CD4-positive, CD25-positive, alpha-beta regulatory T cell (primary cell): ENCODE data around the gene WDFY4. TPM values are rescaled to one million over a fixed set of nuclear protein-coding genes. Genes with fewer than 3 reads are reported as not detected.

Experiments used
- ATAC-seq, 2 donors: fragments of 150-1000 bp; cut with Tn5 transposase; one replicate each; pipeline ENCODE4 v1.10.0; 2021; ENCODE audit warnings: low read depth in 2 of 2, moderate number of reproducible peaks in 2 of 2, moderate library complexity in 1 of 2
- DNase-seq, 3 donors: peaks; one replicate each; pipeline versions ENCODE4 v3.0.0 to v3.0.0-alpha.2; 2012 to 2022; ENCODE audit warnings: mixed read lengths in 1 of 3
- H3K27ac ChIP-seq: one replicate; pipeline ENCODE4 v1.7.0; 2013; ENCODE audit warnings: mild to moderate bottlenecking, low read length; ENCODE audit not compliant: insufficient read depth, poor library complexity, severe bottlenecking
- H3K27me3 ChIP-seq: one replicate; pipeline ENCODE4 v1.7.0; 2013; ENCODE audit warnings: low read length; ENCODE audit not compliant: control insufficient read depth, insufficient read depth
- H3K36me3 ChIP-seq: one replicate; pipeline ENCODE4 v1.7.0; 2013; ENCODE audit warnings: mild to moderate bottlenecking, low read length, moderate library complexity; ENCODE audit not compliant: control insufficient read depth, insufficient read depth
- H3K4me1 ChIP-seq: 2 replicates; pipeline ENCODE4 v1.7.0; 2013; ENCODE audit warnings: mild to moderate bottlenecking, low read length; ENCODE audit not compliant: insufficient read depth, control insufficient read depth, poor library complexity, severe bottlenecking
- H3K4me3 ChIP-seq: one replicate; pipeline ENCODE4 v1.7.0; 2013; ENCODE audit warnings: low read depth, mild to moderate bottlenecking, low read length, moderate library complexity
- H3K9me3 ChIP-seq, 2 experiments: 1 replicate in 1 of 2; 2 replicates in 1 of 2; pipeline ENCODE4 v1.7.0; 2013; ENCODE audit warnings: low read length in 2 of 2, mild to moderate bottlenecking in 1 of 2, moderate library complexity in 1 of 2; ENCODE audit not compliant: control insufficient read depth in 2 of 2
- H3K27ac Mint-ChIP-seq, 3 donors: one replicate each; pipeline ENCODE4 v1.8.0; 2020 to 2022; ENCODE audit warnings: mild to moderate bottlenecking in 3 of 3, mixed read lengths in 3 of 3, moderate library complexity in 2 of 3
- H3K27me3 Mint-ChIP-seq: one replicate; pipeline ENCODE4 v1.8.0; 2022; ENCODE audit warnings: mild to moderate bottlenecking, mixed read lengths
- H3K36me3 Mint-ChIP-seq: one replicate; pipeline ENCODE4 v1.8.0; 2020; ENCODE audit warnings: mixed read lengths
- H3K4me1 Mint-ChIP-seq, 4 donors: one replicate each; pipeline ENCODE4 v1.8.0; 2020 to 2022; ENCODE audit warnings: mixed read lengths in 4 of 4, mild to moderate bottlenecking in 1 of 4
- H3K4me3 Mint-ChIP-seq, 4 donors: one replicate each; pipeline ENCODE4 v1.8.0; 2020 to 2022; ENCODE audit warnings: mild to moderate bottlenecking in 4 of 4, mixed read lengths in 4 of 4, moderate library complexity in 3 of 4
- H3K9me3 Mint-ChIP-seq, 7 donors: one replicate each; pipeline ENCODE4 v1.8.0; 2020 to 2022; ENCODE audit warnings: mixed read lengths in 7 of 7, mild to moderate bottlenecking in 3 of 7, moderate library complexity in 2 of 7
- polyA plus RNA-seq, 4 donors: library from polyadenylated mRNA; unstranded; fragments of 300-500 nt; fragmentation: Illumina TruSeq; gene quantifications; one replicate each; pipeline ENCODE4 v1.2.3, GENCODE V29; 2021
- total RNA-seq: library from RNA; stranded (reverse); gene quantifications from one replicate; pipeline ENCODE4 v1.2.3, GENCODE V29; 2022

WDFY4 gene
- total and polyA plus RNA-seq, 5 donors from 2014 or later = 0.15 to 0.57 (median 0.34) TPM

- H3K36me3 Mint-ChIP-seq = no peaks in the 10 kb centered on the region
- DNase-seq (no peak), ATAC-seq (no peak)
- no peak overlapping the region for H3K27ac Mint-ChIP-seq
- peaks cover 4% of the 10 kb centered on the region for H3K27me3 Mint-ChIP-seq
- no peaks in the 10 kb centered on the region for H3K9me3 ChIP-seq
- H3K4me3 Mint-ChIP-seq = no peak overlapping the region
- no peaks in the 10 kb centered on the region for H3K4me1 Mint-ChIP-seq
- no peak overlapping the region for H3K4me3 ChIP-seq
- peaks cover 0 to 2% (median 0%) of the 10 kb centered on the region in 7 donors for H3K9me3 Mint-ChIP-seq
- no peaks in the 10 kb centered on the region for H3K27me3 ChIP-seq
- no peaks in the 10 kb centered on the region for H3K4me1 ChIP-seq
- H3K27ac ChIP-seq = no peak overlapping the region
- no peaks in the 10 kb centered on the region for H3K36me3 ChIP-seq
Measured at GRCh38 chr10:49008091-49008490, 323.4 kb downstream of the WDFY4 start.

- Histone ChIP-seq H3K36me3 (no peaks in the 10 kb centered on the region), H3K4me1 (no peaks in the 10 kb centered on the region), H3K27ac (no peak overlapping the region), H3K9me3 (no peaks in the 10 kb centered on the region), H3K4me3 (no peak overlapping the region), H3K27me3 (no peaks in the 10 kb centered on the region)
- peaks cover 4% of the 10 kb centered on the region for H3K27me3 Mint-ChIP-seq
- no peaks in the 10 kb centered on the region for H3K4me1 Mint-ChIP-seq
- no peak overlapping the region for H3K4me3 Mint-ChIP-seq
- H3K27ac Mint-ChIP-seq = no peak overlapping the region
- ATAC-seq = no peak
- H3K36me3 Mint-ChIP-seq = no peaks in the 10 kb centered on the region
- no peak for DNase-seq
- peaks cover 0 to 2% (median 0%) of the 10 kb centered on the region in 7 donors for H3K9me3 Mint-ChIP-seq
Measured at GRCh38 chr10:49008505-49009198, 324.0 kb downstream of the WDFY4 start.

GRCh38 chr10:49009199-49009979 lies 324.7 kb downstream of the WDFY4 start:
- no peak for ATAC-seq
- Histone ChIP-seq H3K27ac (no peak overlapping the region), H3K36me3 (no peaks in the 10 kb centered on the region), H3K4me3 (no peak overlapping the region), H3K4me1 (no peaks in the 10 kb centered on the region), H3K9me3 (no peaks in the 10 kb centered on the region), H3K27me3 (no peaks in the 10 kb centered on the region)
- Mint-ChIP-seq H3K36me3 (no peaks in the 10 kb centered on the region), H3K27me3 (peaks cover 4% of the 10 kb centered on the region), H3K4me3 (no peak overlapping the region), H3K9me3 (peaks cover 0 to 2% (median 0%) of the 10 kb centered on the region in 7 donors), H3K27ac (no peak overlapping the region), H3K4me1 (no peaks in the 10 kb centered on the region)
- no peak for DNase-seq

- no peak for DNase-seq
- peaks cover 0 to 2% (median 0%) of the 10 kb centered on the region in 7 donors for H3K9me3 Mint-ChIP-seq
- H3K27me3 Mint-ChIP-seq = peaks cover 4% of the 10 kb centered on the region
Measured at GRCh38 chr10:49010295-49010694, 325.6 kb downstream of the WDFY4 start.

GRCh38 chr10:49010865-49011264 lies 326.2 kb downstream of the WDFY4 start:
- H3K4me1 Mint-ChIP-seq = no peaks in the 10 kb centered on the region

More at GRCh38 chr10:49010295-49010694, 325.6 kb downstream of the WDFY4 start:
- ATAC-seq = no peak
- H3K4me3 Mint-ChIP-seq = no peak overlapping the region
- Histone ChIP-seq H3K36me3 (no peaks in the 10 kb centered on the region), H3K4me1 (no peaks in the 10 kb centered on the region), H3K27me3 (no peaks in the 10 kb centered on the region), H3K27ac (no peak overlapping the region), H3K4me3 (no peak overlapping the region), H3K9me3 (no peaks in the 10 kb centered on the region)
- H3K4me1 Mint-ChIP-seq = no peaks in the 10 kb centered on the region
- H3K36me3 Mint-ChIP-seq = no peaks in the 10 kb centered on the region
- H3K27ac Mint-ChIP-seq = no peak overlapping the region

GRCh38 chr10:49011756-49012155 lies 327.1 kb downstream of the WDFY4 start:
- Histone ChIP-seq H3K27ac (no peak overlapping the region), H3K9me3 (no peaks in the 10 kb centered on the region), H3K36me3 (no peaks in the 10 kb centered on the region), H3K4me3 (no peak overlapping the region), H3K4me1 (no peaks in the 10 kb centered on the region), H3K27me3 (no peaks in the 10 kb centered on the region)
- DNase-seq (no peak), ATAC-seq (no peak)
- Mint-ChIP-seq H3K27ac (no peak overlapping the region), H3K27me3 (peaks cover 4% of the 10 kb centered on the region), H3K4me1 (no peaks in the 10 kb centered on the region), H3K4me3 (no peak overlapping the region), H3K9me3 (peaks cover 0 to 2% (median 0%) of the 10 kb centered on the region in 7 donors), H3K36me3 (no peaks in the 10 kb centered on the region)

More at GRCh38 chr10:49010865-49011264, 326.2 kb downstream of the WDFY4 start:
- Histone ChIP-seq H3K27ac (no peak overlapping the region), H3K27me3 (no peaks in the 10 kb centered on the region), H3K4me1 (no peaks in the 10 kb centered on the region), H3K36me3 (no peaks in the 10 kb centered on the region), H3K9me3 (no peaks in the 10 kb centered on the region), H3K4me3 (no peak overlapping the region)
- DNase-seq = no peak
- Mint-ChIP-seq H3K27me3 (peaks cover 4% of the 10 kb centered on the region), H3K36me3 (no peaks in the 10 kb centered on the region), H3K9me3 (peaks cover 0 to 2% (median 0%) of the 10 kb centered on the region in 7 donors), H3K4me3 (no peak overlapping the region), H3K27ac (no peak overlapping the region)
- ATAC-seq = no peak

- ATAC-seq (no peak), DNase-seq (no peak)
- Histone ChIP-seq H3K27me3 (no peaks in the 10 kb centered on the region), H3K27ac (no peak overlapping the region), H3K4me1 (no peaks in the 10 kb centered on the region), H3K9me3 (no peaks in the 10 kb centered on the region), H3K4me3 (no peak overlapping the region), H3K36me3 (no peaks in the 10 kb centered on the region)
- H3K27ac Mint-ChIP-seq = no peak overlapping the region
- H3K36me3 Mint-ChIP-seq = no peaks in the 10 kb centered on the region
- H3K27me3 Mint-ChIP-seq = peaks cover 5% of the 10 kb centered on the region
- no peak overlapping the region for H3K4me3 Mint-ChIP-seq
- no peaks in the 10 kb centered on the region for H3K4me1 Mint-ChIP-seq
- H3K9me3 Mint-ChIP-seq = peaks cover 0 to 2% (median 0%) of the 10 kb centered on the region in 7 donors
Measured at GRCh38 chr10:49012603-49013002, 327.9 kb downstream of the WDFY4 start.
